Ovary (tissue), 3 donors: ENCODE measurements around the gene L3MBTL2.

Experiments used
- CTCF ChIP-seq, 3 donors: fragments of 450-650 bp in 2 of 3; fragments of 200-600 bp in 1 of 3; IDR thresholded peaks; one replicate each; pipeline versions ENCODE4 v1.5.1 to v1.8.0; 2016 to 2022; ENCODE audit warnings: antibody characterized with exemption in 3 of 3, mild to moderate bottlenecking in 1 of 3
- POLR2A ChIP-seq: fragments of 450-650 bp; IDR thresholded peaks from one replicate; pipeline ENCODE4 v1.6.1; 2017; ENCODE audit warnings: antibody characterized with exemption, mild to moderate bottlenecking, moderate library complexity
- donor health status: DM: no; HTN: no; CAD: no.

GRCh38 chr22:41229215-41229614, 24.1 kb downstream of the L3MBTL2 start:
- TF ChIP-seq CTCF (IDR thresholded peaks at IDR 0.05), result no peak
- TF ChIP-seq POLR2A, result no peak
